Measurements from ENCODE around the gene KAT8.
A peak's percentile ranks its signal among the peaks of the same experiment; 100 is the strongest.
"Not testable (repeated sequence)": the region's sequence is repeated elsewhere in the genome, so short reads cannot be mapped to it uniquely, and the experiment has no call there.

The KAT8 gene

GRCh38 chr16:31148896-31149295 lies 31.4 kb downstream of the KAT8 start:
- DNase-seq (ENCODE audit: low spot score) = no peak

GRCh38 chr16:31149332-31149731 lies 31.9 kb downstream of the KAT8 start:
- no peak for DNase-seq (ENCODE audit: low spot score)

GRCh38 chr16:31149894-31150890 lies 32.7 kb downstream of the KAT8 start, which contains the start of gene PRSS36:
TSS of gene PRSS36 (minus strand) at chr16:31150066. CDS start at chr16:31150035, 31 bp downstream.
- no peak for DNase-seq (ENCODE audit: low spot score)

- DNase-seq (ENCODE audit: low spot score) = not testable (repeated sequence)
These were observed 33.5 kb downstream of the KAT8 start for GRCh38 chr16:31150976-31151375.

- no peak for DNase-seq (ENCODE audit: low spot score)
These were observed 39.7 kb downstream of the KAT8 start for GRCh38 chr16:31157136-31157535.

- DNase-seq (ENCODE audit: low spot score) = no peak
These were observed 49.9 kb downstream of the KAT8 start for GRCh38 chr16:31167315-31167714.

- no peak for DNase-seq (ENCODE audit: low spot score)
These were observed 51.4 kb downstream of the KAT8 start for GRCh38 chr16:31168848-31169247.

GRCh38 chr16:31170048-31170447 lies 52.6 kb downstream of the KAT8 start:
- not testable (repeated sequence) for DNase-seq (ENCODE audit: low spot score)

GRCh38 chr16:31177136-31177535 lies 59.7 kb downstream of the KAT8 start:
- no peak for DNase-seq (ENCODE audit: low spot score)

- DNase-seq (ENCODE audit: low spot score) = no peak
These were observed 61.8 kb downstream of the KAT8 start for GRCh38 chr16:31179219-31179746.

- peak; percentile 97 for DNase-seq (ENCODE audit: low spot score)
These were observed 62.4 kb downstream of the KAT8 start, which contains the start of gene FUS for GRCh38 chr16:31179747-31180459. TSS of gene FUS (plus strand) at chr16:31180139. CDS start at chr16:31180215, 76 bp downstream.
